Upper lobe of left lung (tissue), 6 donors: ENCODE results near the gene MYOZ1. TPM values are rescaled to one million over a fixed set of nuclear protein-coding genes. Genes with fewer than 3 reads are reported as not detected.
A peak's percentile ranks its signal among the peaks of the same experiment; 100 is the strongest.

ENCODE experiments used
- ATAC-seq, 2 donors: fragments of 200-7000 bp; cut with Tn5 transposase; one replicate each; pipeline ENCODE4 v1.9.1; 2022; ENCODE audit warnings: mild to moderate bottlenecking in 2 of 2, moderate library complexity in 2 of 2; ENCODE audit not compliant: low FRiP score in 2 of 2
- DNase-seq, 2 donors: peaks; one replicate each; pipeline ENCODE4 v3.0.0-alpha.2; 2019 to 2020
- H3K27ac ChIP-seq, 4 donors: fragments of 200-600 bp; sonication (generic); one replicate each; pipeline ENCODE4 v1.5.1; 2016 to 2019
- H3K27me3 ChIP-seq, 4 donors: fragments of 200-600 bp; sonication (generic); one replicate each; pipeline ENCODE4 v1.5.1; 2017 to 2019
- H3K36me3 ChIP-seq, 4 donors: fragments of 200-600 bp; sonication (generic); one replicate each; pipeline ENCODE4 v1.5.1; 2016 to 2019
- H3K4me1 ChIP-seq, 4 donors: fragments of 200-600 bp; sonication (generic); one replicate each; pipeline ENCODE4 v1.5.1; 2018 to 2019
- H3K4me3 ChIP-seq, 4 donors: fragments of 200-600 bp; sonication (generic); one replicate each; pipeline ENCODE4 v1.5.1; 2017 to 2019; ENCODE audit warnings: mild to moderate bottlenecking in 2 of 4, moderate library complexity in 1 of 4
- H3K9me3 ChIP-seq, 4 donors: fragments of 200-600 bp; sonication (generic); one replicate each; pipeline ENCODE4 v1.5.1; 2018 to 2019
- EP300 ChIP-seq, 4 donors: sonication (generic); formaldehyde crosslinking; IDR thresholded peaks; one replicate each; pipeline ENCODE4 v1.5.1; 2017; ENCODE audit warnings: antibody characterized with exemption in 4 of 4, control low read depth in 2 of 4
- POLR2A ChIP-seq, 4 donors: fragments of 450-650 bp; IDR thresholded peaks; one replicate each; pipeline ENCODE4 v1.5.1; 2016 to 2017; ENCODE audit warnings: antibody characterized with exemption in 4 of 4, mild to moderate bottlenecking in 2 of 4
- POLR2AphosphoS5 ChIP-seq, 2 donors: sonication (generic); formaldehyde crosslinking; IDR thresholded peaks; one replicate each; pipeline ENCODE4 v1.5.1; 2017; ENCODE audit warnings: antibody characterized with exemption in 2 of 2
- WGBS, 2 donors: methylation state at CpG; one replicate each; pipeline ENCODE4 v1.1.5; 2017 to 2018; 5-methylcytosine and 5-hydroxymethylcytosine counted together
- total RNA-seq, 6 donors: library from RNA; depleted of rRNA in 4 of 6; stranded (reverse); fragments of >200 nt in 4 of 6; gene quantifications; one replicate each; pipeline versions ENCODE4 v1.1.0 to v1.2.1, GENCODE V29; 2016 to 2021
- TF ChIP-seq, protein P1 (sequence below), 6 experiments: fragments of 450-650 bp in 4 of 6; fragments of 200-600 bp in 2 of 6; sonication (generic) in 2 of 6; IDR thresholded peaks; one replicate each; pipeline ENCODE4 v1.5.1; 2016 to 2019; ENCODE audit warnings: antibody characterized with exemption in 6 of 6
- donor health status: DM: no; HTN: no; CAD: no; lungs with moderate emphysema.
- donor health status: DM: no; HTN: yes; CAD: no; lungs with severe emphysema.

MYOZ1 gene
- total RNA-seq, 6 donors from 2014 or later, result 0.46 to 3.5 (median 2.6) TPM; not detected in 3

- Histone ChIP-seq H3K36me3 (no peaks in the 10 kb centered on the region), H3K4me3 (no peak within 1 kb of the TSS), H3K4me1 (peaks cover 0 to 4% (median 0%) of the 10 kb centered on the region in 4 donors), H3K9me3 (no peaks in the 10 kb centered on the region), H3K27me3 (no peaks in the 10 kb centered on the region), H3K27ac (peak within 1 kb of the TSS in 2 of 4 donors; percentile 50 to 54)
- ATAC-seq, result peak in 1 of 2 donors; percentile 11
- TF ChIP-seq POLR2A (IDR thresholded peaks at IDR 0.05), result no peak
- TF ChIP-seq POLR2AphosphoS5 (IDR thresholded peaks at IDR 0.05), result peak in 1 of 2 donors; percentile 22
- no peak for DNase-seq
- 75 to 76% methylated on average over 5 of the region's 5 CpGs for WGBS, 2 donors
Observed at GRCh38 chr10:73655990-73656298, 14.7 kb upstream of the MYOZ1 start, which contains the start of gene SYNPO2L. Gene SYNPO2L (minus strand): TSS chr10:73656029. CDS start chr10:73655922, 107 bp downstream.

DNA sequence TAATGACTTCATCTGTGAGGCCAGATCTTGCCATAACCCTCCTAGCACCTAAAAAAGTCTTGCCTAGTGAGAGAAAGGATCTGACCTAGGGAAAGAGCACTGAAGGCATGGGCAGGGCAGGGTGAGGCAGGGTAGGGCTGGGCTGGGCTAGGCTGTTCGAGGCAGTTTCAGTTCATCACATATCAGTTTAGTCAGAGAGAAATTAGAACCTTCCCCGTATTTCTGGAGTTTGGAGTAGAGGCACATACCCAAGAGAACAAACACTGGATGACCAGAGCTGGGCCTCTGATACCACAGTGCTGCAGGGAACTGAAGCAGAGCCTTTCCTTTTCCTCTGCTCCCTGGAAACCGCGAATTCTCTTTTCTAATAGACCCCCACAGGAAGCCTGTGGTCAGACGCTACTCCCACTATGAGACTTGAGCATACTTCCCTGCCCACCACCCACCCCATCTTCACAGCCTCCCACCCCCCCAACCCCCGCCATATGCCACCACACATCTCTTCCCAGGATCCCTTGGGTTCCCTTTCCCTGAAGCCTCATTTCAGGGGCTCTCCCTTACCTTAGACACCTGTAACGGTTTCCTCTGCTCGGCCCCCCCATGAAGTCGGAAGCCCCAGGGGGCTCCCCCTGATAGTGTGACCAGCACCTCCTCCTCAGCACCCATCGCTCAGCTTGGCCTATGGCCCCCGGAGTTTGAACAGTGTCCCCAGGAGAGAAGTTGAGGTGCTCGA, 14.1 kb upstream of the MYOZ1 start:
- peak overlapping the region in 2 of 4 donors; percentile 50 to 54 for H3K27ac ChIP-seq
- no peak for DNase-seq
- no peaks in the 10 kb centered on the region for H3K36me3 ChIP-seq
- TF ChIP-seq, protein P1, sequence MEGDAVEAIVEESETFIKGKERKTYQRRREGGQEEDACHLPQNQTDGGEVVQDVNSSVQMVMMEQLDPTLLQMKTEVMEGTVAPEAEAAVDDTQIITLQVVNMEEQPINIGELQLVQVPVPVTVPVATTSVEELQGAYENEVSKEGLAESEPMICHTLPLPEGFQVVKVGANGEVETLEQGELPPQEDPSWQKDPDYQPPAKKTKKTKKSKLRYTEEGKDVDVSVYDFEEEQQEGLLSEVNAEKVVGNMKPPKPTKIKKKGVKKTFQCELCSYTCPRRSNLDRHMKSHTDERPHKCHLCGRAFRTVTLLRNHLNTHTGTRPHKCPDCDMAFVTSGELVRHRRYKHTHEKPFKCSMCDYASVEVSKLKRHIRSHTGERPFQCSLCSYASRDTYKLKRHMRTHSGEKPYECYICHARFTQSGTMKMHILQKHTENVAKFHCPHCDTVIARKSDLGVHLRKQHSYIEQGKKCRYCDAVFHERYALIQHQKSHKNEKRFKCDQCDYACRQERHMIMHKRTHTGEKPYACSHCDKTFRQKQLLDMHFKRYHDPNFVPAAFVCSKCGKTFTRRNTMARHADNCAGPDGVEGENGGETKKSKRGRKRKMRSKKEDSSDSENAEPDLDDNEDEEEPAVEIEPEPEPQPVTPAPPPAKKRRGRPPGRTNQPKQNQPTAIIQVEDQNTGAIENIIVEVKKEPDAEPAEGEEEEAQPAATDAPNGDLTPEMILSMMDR (IDR thresholded peaks at IDR 0.05), result no peak
- TF ChIP-seq POLR2A (IDR thresholded peaks at IDR 0.05) (no peak), EP300 (IDR thresholded peaks at IDR 0.05) (no peak), POLR2AphosphoS5 (IDR thresholded peaks at IDR 0.05) (no peak)
- ATAC-seq, result peak in 1 of 2 donors; percentile 34
- no peak overlapping the region for H3K4me3 ChIP-seq
- H3K9me3 ChIP-seq, result no peaks in the 10 kb centered on the region
- peaks cover 0 to 4% (median 0%) of the 10 kb centered on the region in 4 donors for H3K4me1 ChIP-seq
- H3K27me3 ChIP-seq, result no peaks in the 10 kb centered on the region
- WGBS, 2 donors, result 60 to 71% methylated on average over 10 to 12 of the region's 12 CpGs

- peaks cover 0 to 4% (median under 1%) of the 10 kb centered on the region in 4 donors for H3K4me1 ChIP-seq
- no peak overlapping the region for H3K27ac ChIP-seq
- no peaks in the 10 kb centered on the region for H3K36me3 ChIP-seq
- no peaks in the 10 kb centered on the region for H3K9me3 ChIP-seq
- TF ChIP-seq, protein P1 (IDR thresholded peaks at IDR 0.05), result no peak
- TF ChIP-seq POLR2AphosphoS5 (IDR thresholded peaks at IDR 0.05), result no peak
- no peak for TF ChIP-seq EP300 (IDR thresholded peaks at IDR 0.05)
- no peak for TF ChIP-seq POLR2A (IDR thresholded peaks at IDR 0.05)
- DNase-seq (no peak), ATAC-seq (no peak)
- WGBS, 2 donors, result 67 to 69% methylated on average over 3 of the region's 3 CpGs
- H3K27me3 ChIP-seq, result no peaks in the 10 kb centered on the region
- H3K4me3 ChIP-seq, result no peak overlapping the region
Observed at GRCh38 chr10:73653701-73654100, 12.4 kb upstream of the MYOZ1 start.

DNA sequence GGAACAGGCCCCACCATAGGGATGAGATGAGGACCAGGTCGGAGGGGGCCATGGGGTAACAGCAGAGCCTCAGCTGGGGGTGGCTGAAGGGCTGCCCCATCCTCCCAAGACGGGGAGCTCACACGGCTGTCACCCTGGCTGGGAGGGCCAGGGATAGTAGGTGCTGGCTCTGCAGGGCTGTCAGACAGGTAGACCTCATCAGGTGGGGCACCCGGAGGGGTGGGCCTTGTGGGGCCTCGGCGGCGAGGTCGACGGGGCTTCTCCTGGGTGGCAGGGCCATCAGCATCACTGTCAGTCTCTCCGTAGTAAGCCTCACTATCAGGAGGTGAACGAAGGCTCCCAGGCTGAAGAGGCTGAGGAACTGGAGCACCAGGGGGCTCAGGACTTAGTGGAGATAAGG, 11.9 kb upstream of the MYOZ1 start:
- no peaks in the 10 kb centered on the region for H3K36me3 ChIP-seq
- H3K27ac ChIP-seq, result no peak overlapping the region
- DNase-seq, result peak in 1 of 2 donors; percentile 64
- ATAC-seq, result no peak
- no peaks in the 10 kb centered on the region for H3K27me3 ChIP-seq
- H3K4me1 ChIP-seq, result peaks cover 1 to 6% (median 4%) of the 10 kb centered on the region in 4 donors
- no peak for TF ChIP-seq EP300 (IDR thresholded peaks at IDR 0.05)
- TF ChIP-seq POLR2A (IDR thresholded peaks at IDR 0.05), result no peak
- TF ChIP-seq POLR2AphosphoS5 (IDR thresholded peaks at IDR 0.05), result no peak
- TF ChIP-seq, protein P1 (IDR thresholded peaks at IDR 0.05), result no peak
- no peaks in the 10 kb centered on the region for H3K9me3 ChIP-seq
- 76 to 87% methylated on average over 8 to 11 of the region's 11 CpGs for WGBS, 2 donors
- no peak overlapping the region for H3K4me3 ChIP-seq

DNA sequence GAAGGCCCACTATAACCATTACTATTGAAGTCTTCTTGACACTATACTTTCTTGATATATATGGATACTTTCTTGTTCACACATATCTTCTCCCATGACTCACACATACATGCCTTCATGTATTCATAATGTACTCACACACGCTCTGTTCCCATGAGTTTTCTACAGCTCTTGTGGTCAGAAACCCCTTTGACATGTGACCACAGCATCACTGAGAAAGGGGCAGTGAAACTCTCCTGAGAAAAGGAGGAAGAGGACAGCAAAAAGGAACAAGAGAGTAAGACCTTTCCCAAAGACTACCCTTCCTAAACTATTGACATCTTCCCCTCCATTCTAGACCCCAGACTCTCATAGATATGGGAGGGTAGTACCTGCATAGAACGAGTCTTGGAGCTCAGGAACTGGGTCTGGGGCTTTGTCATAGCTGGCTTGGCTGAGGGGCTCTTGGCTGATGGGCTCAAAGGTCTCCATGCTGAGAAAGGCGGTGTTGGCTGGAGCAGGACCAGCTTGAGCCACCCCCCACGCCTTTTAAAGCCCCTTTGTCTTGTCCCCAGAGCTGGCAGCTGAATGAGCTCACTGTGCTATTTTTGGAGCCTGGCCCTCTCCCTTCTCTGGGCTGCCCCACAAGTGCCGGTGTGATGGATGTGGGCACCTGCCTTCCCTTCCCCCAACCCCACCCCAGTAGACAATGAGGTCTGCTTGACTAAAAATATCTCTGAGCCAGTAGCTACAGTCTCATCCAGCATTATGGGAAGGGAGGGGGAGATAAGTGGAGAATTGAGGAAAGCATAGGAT, 9.5 kb upstream of the MYOZ1 start:
- Histone ChIP-seq H3K36me3 (no peaks in the 10 kb centered on the region), H3K4me3 (no peak overlapping the region), H3K4me1 (peaks cover 8 to 25% (median 16%) of the 10 kb centered on the region in 4 donors), H3K27ac (peak overlapping the region in 2 of 4 donors; percentile 34 to 35), H3K9me3 (no peaks in the 10 kb centered on the region), H3K27me3 (no peaks in the 10 kb centered on the region)
- no peak for DNase-seq
- ATAC-seq, result no peak
- TF ChIP-seq POLR2AphosphoS5 (IDR thresholded peaks at IDR 0.05) (no peak), POLR2A (IDR thresholded peaks at IDR 0.05) (no peak), EP300 (IDR thresholded peaks at IDR 0.05) (no peak)
- TF ChIP-seq, protein P1 (IDR thresholded peaks at IDR 0.05), result no peak
- WGBS, 2 donors, result 64 to 71% methylated on average over 4 of the region's 5 CpGs
